Bronchial epithelial cell (primary cell): ENCODE results near the gene CHPT1. TPM values are rescaled to one million over a fixed set of nuclear protein-coding genes. Genes with fewer than 3 reads are reported as not detected.

ENCODE experiments used
- DNase-seq: peaks from one replicate; pipeline ENCODE4 v3.0.0-alpha.2; 2010; ENCODE audit warnings: low read depth
- FAIRE-seq: peaks from 2 replicates; lab custom pipeline; 2011; peaks lifted over from hg19 to GRCh38; lab: Jason Lieb, UNC
- H3K27me3 ChIP-seq: 2 replicates; pipeline ENCODE4 v1.5.1; 2011; ENCODE audit warnings: low read length; ENCODE audit not compliant: control insufficient read depth, insufficient read depth
- H3K36me3 ChIP-seq: 2 replicates; pipeline ENCODE4 v1.5.1; 2011; ENCODE audit warnings: low read length; ENCODE audit not compliant: control insufficient read depth, insufficient read depth
- H3K4me3 ChIP-seq: 2 replicates; pipeline ENCODE4 v1.5.1; 2011; ENCODE audit warnings: mild to moderate bottlenecking, low read depth, low read length, control low read depth
- total RNA-seq: library from RNA; depleted of rRNA; stranded (reverse); fragments of >200 nt; gene quantifications from 2 replicates; pipeline ENCODE4 v1.2.1, GENCODE V29; 2014
- TF ChIP-seq, protein P1 (sequence below): IDR thresholded peaks from 2 replicates; pipeline ENCODE4 v1.5.1; 2011; ENCODE audit warnings: mild to moderate bottlenecking, moderate library complexity, low read length, control low read depth, inconsistent platforms; ENCODE audit not compliant: insufficient read depth, severe bottlenecking

CHPT1 gene
- total RNA-seq, 1 donor from 2014 or later: 3.2 TPM

DNA sequence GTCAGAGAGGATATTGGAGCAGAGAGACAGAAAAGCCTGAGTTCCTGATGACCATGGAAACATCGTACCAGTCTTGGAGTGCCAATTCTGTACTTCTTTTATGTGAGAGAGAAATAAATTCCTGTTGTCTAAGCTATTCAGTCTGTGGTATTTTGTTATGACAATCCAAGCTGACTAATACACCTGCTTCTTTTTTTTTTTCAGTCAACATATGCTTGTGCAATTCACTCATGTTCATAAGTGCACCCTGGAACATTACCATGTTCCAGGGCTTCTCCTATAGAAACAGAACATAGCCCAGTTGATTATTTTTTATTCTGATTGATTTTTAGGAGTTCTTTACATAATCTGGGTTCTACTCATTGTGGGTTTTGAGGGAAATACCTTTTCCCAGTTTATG, 1.7 kb upstream of the CHPT1 start:
- Histone ChIP-seq H3K36me3 (no peaks in the 10 kb centered on the region), H3K27me3 (no peaks in the 10 kb centered on the region), H3K4me3 (no peak overlapping the region)
- DNase-seq: peak; percentile 80
- TF ChIP-seq, protein P1, sequence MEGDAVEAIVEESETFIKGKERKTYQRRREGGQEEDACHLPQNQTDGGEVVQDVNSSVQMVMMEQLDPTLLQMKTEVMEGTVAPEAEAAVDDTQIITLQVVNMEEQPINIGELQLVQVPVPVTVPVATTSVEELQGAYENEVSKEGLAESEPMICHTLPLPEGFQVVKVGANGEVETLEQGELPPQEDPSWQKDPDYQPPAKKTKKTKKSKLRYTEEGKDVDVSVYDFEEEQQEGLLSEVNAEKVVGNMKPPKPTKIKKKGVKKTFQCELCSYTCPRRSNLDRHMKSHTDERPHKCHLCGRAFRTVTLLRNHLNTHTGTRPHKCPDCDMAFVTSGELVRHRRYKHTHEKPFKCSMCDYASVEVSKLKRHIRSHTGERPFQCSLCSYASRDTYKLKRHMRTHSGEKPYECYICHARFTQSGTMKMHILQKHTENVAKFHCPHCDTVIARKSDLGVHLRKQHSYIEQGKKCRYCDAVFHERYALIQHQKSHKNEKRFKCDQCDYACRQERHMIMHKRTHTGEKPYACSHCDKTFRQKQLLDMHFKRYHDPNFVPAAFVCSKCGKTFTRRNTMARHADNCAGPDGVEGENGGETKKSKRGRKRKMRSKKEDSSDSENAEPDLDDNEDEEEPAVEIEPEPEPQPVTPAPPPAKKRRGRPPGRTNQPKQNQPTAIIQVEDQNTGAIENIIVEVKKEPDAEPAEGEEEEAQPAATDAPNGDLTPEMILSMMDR: no peak
- no peak for FAIRE-seq

DNA sequence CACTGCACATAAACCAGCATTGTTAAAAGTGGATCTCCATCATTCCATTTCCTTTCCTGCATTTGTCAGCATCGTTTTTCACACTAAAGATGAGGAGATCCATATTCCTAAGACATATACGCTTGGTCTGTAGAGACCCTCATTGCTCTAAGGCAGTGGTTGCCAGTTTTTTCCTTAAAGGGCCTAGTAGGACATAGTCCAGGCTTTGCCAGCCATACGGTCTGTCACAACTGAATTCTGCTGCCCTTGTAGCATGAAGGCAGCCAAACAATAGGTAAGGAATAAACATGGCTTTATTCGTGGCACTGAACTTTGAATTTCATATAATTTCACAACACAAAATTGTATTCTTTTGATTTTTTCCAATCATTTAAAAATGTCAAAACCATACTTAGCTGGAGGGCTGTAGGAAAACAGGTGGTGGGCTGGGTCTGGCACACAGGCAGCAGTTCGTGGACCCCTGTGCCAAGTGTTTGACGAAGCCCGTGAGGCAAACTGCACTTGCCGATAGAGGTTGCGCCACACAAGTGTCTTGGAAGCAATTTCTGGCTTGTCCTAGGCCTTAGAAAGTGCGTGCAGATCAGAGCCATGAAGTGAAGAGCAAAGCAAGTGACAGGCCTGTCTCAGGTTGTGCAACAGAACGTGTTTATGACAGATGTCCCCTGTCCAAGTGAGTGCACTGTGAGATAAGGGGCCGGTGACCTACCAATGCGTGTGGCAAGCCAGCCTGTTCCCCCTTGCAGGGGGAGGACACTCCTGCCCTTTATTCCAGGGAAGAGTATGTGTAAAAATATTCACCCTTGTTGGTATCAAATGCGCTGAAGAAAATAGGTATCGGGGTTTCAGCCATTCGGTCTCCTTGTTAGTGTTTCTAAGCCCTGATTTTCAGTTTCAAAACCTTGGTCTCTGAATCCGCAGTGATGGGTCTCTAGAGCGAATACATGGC, 916 bp upstream of the CHPT1 start:
- Histone ChIP-seq H3K36me3 (no peaks in the 10 kb centered on the region), H3K4me3 (peak overlapping the region; percentile 70), H3K27me3 (no peaks in the 10 kb centered on the region)
- DNase-seq (no peak), FAIRE-seq (no peak)
- TF ChIP-seq, protein P1: no peak

DNA sequence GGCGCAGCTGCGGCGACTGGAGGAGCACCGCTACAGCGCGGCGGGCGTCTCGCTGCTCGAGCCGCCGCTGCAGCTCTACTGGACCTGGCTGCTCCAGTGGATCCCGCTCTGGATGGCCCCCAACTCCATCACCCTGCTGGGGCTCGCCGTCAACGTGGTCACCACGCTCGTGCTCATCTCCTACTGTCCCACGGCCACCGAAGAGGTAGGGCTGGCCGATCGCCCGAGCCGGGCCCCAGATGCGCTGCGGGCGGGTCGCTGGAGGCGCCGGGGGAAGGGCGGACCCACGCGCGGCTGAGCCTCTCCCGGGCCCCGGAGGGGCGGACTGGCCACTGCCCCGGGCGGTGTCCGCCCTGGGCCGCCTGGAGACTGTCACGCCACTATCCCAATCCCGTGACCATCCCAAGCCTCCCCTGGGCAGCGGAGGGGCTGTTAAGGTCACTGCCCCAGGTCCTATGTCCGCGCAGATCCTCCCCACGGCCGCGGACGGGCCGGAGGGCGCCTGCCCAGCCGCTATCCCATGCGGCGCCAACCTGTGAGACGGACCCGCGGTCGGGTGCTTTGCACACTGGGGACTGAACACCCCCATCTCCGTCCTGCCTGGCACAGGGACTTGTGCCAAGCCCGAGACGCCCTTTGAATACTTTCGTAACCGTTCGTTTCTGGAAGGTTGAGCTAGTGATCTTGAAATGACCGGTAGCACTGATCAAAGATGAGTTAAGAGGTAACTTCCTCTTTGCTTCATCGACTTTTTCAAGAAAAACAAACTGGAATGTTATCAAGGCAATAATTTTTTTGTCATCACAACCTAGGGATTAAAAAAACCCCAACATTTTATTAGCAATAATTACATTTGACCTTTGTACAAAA, 725 bp downstream of the CHPT1 start:
- Histone ChIP-seq H3K36me3 (no peaks in the 10 kb centered on the region), H3K4me3 (peak overlapping the region; percentile 70), H3K27me3 (no peaks in the 10 kb centered on the region)
- DNase-seq (no peak), FAIRE-seq (no peak)
- TF ChIP-seq, protein P1: no peak

- Histone ChIP-seq H3K27me3 (no peaks in the 10 kb centered on the region), H3K36me3 (no peaks in the 10 kb centered on the region), H3K4me3 (no peak overlapping the region)
- TF ChIP-seq, protein P1: no peak
- DNase-seq (no peak), FAIRE-seq (no peak)
These were observed 1.4 kb downstream of the CHPT1 start for GRCh38 chr12:101698800-101699347.

GRCh38 chr12:101700299-101700820, 2.9 kb downstream of the CHPT1 start:
- Histone ChIP-seq H3K27me3 (no peaks in the 10 kb centered on the region), H3K4me3 (no peak overlapping the region), H3K36me3 (no peaks in the 10 kb centered on the region)
- TF ChIP-seq, protein P1: no peak
- no peak for DNase-seq
- FAIRE-seq: no peak
